Astrocyte (in vitro differentiated cells and primary cell): ENCODE results near the gene KIFBP.
"Not testable (repeated sequence)": the region's sequence is repeated elsewhere in the genome, so short reads cannot be mapped to it uniquely, and the experiment has no call there.

Source experiments
- EZH2 ChIP-seq: IDR thresholded peaks from 2 replicates; pipeline ENCODE4 v1.6.1; 2012; ENCODE audit warnings: mild to moderate bottlenecking, low read length, inconsistent platforms; ENCODE audit not compliant: insufficient read depth
- TF ChIP-seq, protein P1 (sequence below): IDR thresholded peaks from 2 replicates; pipeline ENCODE4 v1.5.1; 2011; ENCODE audit warnings: low read depth, mild to moderate bottlenecking, inconsistent platforms, low read length, moderate library complexity; ENCODE audit not compliant: insufficient read depth

DNA sequence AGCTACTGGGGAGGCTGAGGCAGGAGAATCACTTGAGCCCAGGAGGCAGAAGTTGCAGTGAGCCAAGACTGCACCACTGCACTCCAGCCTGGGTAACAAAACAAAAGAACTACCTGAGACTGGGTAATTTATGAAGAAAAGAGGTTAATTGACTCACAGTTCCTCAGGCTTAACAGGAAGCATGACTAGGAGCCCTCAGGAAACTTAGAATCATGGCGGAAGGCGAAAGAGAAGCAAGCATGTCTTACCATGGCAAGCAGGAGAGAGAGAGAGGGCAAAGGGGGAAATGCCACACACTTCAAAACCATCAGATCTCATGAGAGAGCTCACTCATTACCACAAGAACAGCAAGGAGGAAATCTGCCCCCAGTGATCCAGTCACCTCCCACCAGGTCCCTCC, 24.2 kb downstream of the KIFBP start:
- not testable (repeated sequence) for TF ChIP-seq EZH2
- TF ChIP-seq, protein P1, sequence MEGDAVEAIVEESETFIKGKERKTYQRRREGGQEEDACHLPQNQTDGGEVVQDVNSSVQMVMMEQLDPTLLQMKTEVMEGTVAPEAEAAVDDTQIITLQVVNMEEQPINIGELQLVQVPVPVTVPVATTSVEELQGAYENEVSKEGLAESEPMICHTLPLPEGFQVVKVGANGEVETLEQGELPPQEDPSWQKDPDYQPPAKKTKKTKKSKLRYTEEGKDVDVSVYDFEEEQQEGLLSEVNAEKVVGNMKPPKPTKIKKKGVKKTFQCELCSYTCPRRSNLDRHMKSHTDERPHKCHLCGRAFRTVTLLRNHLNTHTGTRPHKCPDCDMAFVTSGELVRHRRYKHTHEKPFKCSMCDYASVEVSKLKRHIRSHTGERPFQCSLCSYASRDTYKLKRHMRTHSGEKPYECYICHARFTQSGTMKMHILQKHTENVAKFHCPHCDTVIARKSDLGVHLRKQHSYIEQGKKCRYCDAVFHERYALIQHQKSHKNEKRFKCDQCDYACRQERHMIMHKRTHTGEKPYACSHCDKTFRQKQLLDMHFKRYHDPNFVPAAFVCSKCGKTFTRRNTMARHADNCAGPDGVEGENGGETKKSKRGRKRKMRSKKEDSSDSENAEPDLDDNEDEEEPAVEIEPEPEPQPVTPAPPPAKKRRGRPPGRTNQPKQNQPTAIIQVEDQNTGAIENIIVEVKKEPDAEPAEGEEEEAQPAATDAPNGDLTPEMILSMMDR, result not testable (repeated sequence)
